G401.6 (cell line): ENCODE measurements around the gene MRPL52.
"Not testable (repeated sequence)": the region's sequence is repeated elsewhere in the genome, so short reads cannot be mapped to it uniquely, and the experiment has no call there.

Experiments used
- FAIRE-seq: peaks from 2 replicates; lab custom pipeline; 2012; peaks lifted over from hg19 to GRCh38; lab: Jason Lieb, UNC

Gene MRPL52

DNA sequence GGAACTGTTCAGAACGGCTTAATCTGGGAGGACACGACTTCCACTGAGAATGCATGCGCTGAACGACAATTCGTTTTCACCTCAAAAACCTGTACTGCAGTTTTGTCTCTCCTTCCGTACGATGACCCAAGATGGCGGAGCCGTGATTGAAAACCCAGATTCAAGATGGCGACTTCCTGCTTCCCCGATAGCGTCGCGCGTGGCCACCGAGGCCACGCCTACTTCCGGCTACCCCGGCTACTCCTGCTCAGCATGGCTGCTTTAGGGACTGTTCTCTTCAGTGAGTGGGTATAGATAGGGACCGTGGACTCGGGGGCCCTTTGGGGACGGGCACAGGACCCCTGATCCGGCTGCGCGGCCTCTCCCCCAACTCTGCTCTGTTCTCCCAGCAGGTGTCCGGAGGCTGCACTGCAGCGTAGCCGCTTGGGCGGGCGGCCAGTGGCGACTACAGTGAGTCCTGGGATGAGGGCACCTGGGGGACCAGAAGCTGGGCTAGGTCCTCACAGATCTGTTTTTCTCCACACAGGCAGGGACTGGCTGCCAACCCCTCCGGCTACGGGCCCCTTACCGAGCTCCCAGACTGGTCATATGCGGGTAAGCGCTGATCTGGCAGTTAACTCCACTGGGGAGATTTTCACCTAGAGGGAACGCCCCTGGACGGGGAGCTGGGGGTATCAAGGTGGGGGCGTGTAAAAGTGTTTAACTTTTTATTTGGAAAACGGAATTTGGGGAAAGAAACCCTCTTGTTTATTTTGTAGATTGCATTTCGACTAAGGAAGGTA lies at the start of gene MRPL52:
Gene MRPL52 (plus strand): TSS at position 227 of the 782 bp plus-strand sequence. CDS start 26 bp downstream, at position 253.
- peak; percentile 91 for FAIRE-seq

DNA sequence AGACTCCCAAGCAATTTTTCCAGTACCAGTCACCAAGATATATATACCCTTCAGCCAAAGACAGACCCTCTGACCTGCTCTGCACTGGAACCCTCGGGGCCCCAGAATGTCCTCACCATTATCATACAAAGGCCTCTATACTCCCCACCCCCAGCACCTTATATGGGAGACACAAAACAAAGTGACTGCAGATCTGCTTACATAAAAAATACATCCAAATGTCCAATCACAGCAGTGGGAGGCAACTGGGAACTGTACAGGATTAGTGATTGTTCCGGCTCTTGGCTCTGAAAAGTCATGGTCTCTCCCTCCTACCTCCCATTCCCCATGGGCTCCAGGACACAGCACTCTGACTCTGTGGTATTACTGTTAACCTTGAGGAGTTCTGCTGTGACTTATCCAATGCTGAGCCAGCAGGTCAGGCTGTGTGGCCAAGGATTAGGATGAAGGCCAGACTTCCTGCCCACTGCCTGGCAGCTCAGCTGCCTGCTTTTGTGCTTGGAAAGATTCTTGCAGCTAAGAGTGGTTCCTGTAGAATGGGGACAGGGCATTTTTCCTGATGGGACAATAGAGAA lies 49.5 kb upstream of the MRPL52 start:
- no peak for FAIRE-seq

DNA sequence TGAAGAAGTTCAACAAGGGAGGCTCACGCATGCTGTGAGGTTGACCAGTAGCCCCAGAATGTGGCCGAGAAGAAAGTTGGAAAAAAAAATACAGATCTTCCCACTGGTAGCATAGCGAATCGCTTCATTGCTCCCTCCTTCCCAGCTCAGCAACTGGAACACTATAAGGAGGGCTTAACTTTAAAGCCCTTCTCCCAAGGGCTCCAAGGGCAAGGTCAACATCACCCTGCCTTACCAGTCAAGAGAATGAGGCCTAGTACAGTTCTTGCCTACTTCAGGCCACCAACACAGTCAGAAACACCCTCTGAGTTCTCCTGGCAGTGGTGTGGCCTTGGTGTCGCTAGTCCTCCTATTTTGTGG lies 48.8 kb upstream of the MRPL52 start:
- FAIRE-seq, result no peak

- no peak for FAIRE-seq
Measured at GRCh38 chr14:22781301-22781991, 48.2 kb upstream of the MRPL52 start.

DNA sequence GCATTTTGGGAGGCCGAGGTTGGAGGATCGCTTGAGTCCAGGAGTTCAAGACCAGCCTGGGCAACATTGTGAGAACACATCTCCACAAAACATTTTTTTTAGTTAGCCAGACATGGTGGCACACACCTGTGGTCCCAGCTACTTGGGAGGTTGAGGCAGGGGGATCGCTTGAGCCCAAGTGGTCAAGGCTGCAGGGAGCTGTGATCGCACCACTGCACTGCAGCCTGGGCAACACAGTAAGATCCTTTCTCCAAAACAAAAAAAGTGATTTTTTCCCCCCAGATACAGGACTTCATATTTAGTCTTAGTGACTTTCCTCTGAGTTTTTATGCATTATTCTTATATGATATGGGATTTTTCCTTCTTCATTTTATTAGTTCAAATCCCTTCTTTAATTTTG lies 43.0 kb upstream of the MRPL52 start:
- no peak for FAIRE-seq

GRCh38 chr14:22791301-22791700 lies 38.4 kb upstream of the MRPL52 start:
- no peak for FAIRE-seq

- no peak for FAIRE-seq
Measured at GRCh38 chr14:22792158-22792557, 37.5 kb upstream of the MRPL52 start.

DNA sequence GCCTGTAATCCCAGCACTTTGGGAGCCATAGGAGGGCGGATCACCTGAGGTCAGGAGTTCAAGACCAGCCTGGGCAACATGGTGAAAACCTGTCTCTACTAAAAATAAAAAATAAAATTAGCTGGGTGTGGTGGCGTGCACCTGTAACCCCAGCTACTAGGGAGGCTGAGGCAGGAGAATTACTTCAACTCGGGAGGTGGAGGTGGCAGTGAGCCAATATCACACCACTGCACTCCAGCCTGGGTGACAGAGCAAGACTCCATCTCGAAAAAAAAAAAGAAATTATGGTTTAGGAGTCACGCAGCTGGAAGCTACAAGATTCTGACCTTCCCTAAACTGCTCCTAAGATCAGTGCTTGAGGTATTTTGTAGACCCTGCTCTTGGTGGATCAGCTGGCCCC lies 36.1 kb upstream of the MRPL52 start:
- FAIRE-seq, result not testable (repeated sequence)

DNA sequence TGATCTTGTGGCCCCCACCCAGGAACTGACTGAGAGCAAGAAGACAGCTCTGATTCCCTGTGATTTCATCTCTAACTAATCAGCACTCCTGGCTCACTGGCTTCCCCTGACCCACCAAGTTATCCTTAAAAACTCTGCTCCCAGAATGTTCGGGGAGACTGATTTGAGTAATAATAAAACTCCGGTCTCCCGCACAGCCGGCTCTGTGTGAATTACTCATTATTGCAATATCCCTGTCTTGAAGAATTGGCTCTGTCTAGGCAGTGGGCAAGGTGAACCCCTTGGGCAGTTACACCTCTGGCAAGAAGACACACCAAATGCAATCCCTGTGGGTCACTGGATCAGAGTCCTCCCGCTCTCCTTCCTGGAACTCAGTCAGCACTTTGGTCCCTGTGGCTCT lies 35.7 kb upstream of the MRPL52 start:
- no peak for FAIRE-seq

- FAIRE-seq, result no peak
Measured at GRCh38 chr14:22794551-22794951, 35.1 kb upstream of the MRPL52 start.

GRCh38 chr14:22796087-22796707 lies 33.5 kb upstream of the MRPL52 start:
- FAIRE-seq, result no peak

DNA sequence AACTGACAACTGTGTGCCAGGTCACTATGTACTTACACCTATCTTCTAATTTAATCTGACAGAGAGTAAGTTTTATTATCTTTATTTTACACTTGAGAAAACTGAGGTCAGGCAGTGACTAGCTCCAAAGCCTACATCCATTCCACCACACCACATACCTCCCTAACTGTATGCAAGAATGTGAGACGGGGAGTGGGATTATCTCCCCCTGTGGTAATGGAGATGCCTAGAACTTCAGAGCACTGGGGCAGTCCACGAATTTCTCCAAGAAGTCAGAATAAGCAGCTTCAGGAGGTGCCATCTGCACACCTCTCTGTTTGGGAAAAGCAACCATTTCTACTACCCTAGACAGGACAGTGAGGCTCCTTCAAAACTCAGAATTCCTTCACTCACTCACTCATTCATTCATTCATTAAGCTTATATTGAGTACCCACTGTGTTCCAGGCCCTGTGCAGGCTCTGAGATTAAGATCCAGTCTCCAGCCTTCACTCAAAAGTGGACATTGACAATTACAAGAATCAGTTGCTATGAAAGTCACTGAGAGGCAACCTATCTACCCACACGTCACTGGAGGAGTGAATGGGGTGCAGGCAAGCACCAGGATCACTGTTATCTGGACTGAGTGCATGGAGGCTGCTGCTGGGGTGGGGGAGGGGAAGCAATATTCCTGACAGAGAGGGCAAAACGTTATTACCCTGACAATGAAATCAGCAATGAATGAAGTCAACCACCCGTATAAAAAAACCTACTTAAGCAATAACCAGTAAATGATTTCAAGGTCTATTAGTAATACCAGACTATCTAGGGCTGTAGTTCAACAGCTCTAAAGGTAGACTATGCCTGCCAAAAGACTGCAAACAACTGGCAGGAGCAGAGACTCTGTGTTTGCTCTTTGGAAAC lies 32.4 kb upstream of the MRPL52 start:
- FAIRE-seq, result no peak

DNA sequence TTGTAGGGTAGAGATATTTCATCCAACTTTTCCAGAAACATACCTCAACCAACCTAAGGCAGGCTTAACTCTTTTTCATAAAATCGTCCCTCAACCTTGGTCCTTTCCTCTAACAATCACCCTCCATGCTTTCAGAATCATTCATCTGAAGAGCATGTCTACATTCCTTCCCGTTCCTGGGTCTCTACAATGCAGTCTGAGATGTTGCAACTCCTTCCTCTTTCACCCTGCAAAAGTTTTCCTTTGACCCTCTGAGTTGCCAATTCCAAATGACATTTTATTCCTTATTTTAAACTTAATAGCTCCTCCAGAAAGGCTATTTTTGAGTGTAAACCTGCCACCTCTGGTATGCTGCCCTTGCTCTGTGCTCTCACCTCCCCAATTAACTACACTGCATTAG lies 31.2 kb upstream of the MRPL52 start:
- no peak for FAIRE-seq

DNA sequence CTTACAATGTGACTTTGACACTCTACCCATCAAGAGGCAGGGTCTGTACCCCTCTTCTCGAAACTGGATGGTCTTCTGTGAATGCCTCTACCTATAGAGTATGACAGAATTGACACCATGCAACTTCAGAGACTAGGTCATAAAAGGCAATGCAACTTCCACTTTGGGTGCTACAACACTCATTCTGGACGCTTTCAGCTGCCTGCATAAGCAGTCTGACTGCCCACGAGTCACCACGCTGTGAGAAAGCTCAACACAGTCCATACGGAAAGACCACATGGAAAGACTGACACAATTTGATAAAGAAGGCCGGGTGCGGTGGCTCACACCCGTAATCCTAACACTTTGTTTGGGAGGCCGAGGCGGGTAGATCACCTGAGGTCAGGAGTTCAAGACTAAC lies 29.3 kb upstream of the MRPL52 start:
- no peak for FAIRE-seq

DNA sequence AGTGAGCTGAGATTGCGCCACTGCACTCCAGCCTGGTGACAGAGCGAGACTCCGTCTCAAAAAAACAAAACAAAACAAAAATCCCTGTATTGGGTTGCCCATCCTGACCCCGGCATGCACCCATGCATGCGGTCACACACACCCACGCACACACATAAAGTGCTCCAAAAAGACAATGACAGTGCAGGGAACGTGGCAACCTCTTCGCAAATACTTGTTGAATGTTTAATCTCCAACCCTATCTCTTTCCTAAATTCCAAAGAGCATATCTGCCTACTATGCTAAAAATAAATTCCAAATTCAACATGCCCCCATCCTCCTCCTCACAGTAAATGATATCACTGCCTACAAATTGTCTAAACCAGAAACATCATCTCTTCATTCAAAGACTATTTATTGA lies 28.0 kb upstream of the MRPL52 start:
- FAIRE-seq, result no peak

DNA sequence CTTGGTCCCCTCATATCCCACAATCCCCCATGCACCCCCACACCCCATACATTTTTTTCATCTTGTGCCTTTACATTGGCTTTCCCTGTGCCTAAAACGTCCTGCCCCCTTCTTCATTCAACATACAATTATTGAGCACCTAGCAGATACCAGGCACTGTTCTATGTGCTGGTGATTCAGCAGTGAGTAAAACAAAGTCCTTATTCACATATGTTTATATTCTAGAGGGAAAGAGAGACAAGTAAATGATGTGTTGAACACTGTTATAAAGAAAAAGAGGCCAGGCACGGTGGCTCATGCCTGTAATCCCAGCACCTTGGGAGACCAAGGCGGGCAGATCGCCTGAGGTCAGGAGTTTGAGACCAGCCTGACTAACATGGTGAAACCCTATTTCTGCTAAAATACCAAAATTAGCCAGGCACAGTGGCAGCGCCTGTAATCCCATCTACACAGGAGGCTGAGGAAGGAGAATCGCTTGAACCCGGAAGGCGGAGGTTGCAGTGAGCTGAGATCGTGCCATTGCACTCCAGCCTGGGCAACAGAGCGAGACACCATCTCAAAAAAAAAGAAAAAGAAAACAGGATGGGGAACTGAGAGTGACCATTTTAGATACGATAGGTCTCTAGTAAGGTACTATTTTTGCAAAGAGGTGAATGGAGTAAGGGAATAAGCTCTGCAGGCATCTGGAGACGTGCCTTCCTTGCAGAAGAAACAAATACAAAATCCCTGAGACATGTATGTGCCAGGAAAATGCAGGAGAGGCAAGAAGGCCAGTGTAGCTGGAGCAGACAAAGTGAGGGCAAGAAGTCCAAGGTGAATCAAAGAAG lies 26.6 kb upstream of the MRPL52 start:
- FAIRE-seq, result no peak

DNA sequence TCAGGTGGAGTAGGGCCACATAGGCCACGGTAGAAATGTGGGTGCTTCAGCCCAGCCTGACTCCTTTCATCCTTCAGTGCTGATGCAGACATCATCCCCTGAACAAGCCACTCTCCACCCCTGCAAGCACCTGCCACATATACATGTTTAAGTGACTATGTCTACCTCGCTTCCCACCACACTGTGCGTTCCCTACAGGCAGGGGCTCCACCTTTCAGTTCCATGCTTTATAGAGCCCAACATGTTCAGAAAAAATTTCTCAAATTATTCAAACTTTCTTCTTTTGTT lies 26.1 kb upstream of the MRPL52 start:
- no peak for FAIRE-seq

DNA sequence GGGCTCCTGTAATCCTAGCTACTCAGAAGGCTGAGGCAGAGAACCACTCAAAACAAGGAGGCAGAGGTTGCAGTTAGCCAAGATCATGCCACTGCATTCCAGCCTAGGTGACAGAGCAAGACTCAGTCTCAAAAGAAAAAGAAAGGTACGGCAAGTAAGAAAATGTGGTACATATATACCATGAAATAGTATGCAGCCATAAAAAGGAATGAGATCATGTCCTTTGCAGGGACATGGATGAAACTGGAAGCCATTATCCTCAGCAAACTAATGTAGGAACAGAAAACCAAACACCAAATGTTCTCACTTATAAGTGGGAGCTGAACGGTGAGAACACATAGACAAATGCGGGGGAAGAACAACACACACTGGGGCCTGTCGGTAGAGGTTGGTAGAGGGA lies 24.5 kb upstream of the MRPL52 start:
- FAIRE-seq, result not testable (repeated sequence)

- no peak for FAIRE-seq
Measured at GRCh38 chr14:22807432-22808087, 22.1 kb upstream of the MRPL52 start.

GRCh38 chr14:22808388-22809209 lies 21.1 kb upstream of the MRPL52 start:
- no peak for FAIRE-seq
